Body of pancreas (tissue), 4 donors: Measurements from ENCODE around the gene M1AP. TPM values are rescaled to one million over a fixed set of nuclear protein-coding genes. Genes with fewer than 3 reads are reported as not detected.

Source experiments
- ATAC-seq: fragments of 150-250 bp; one replicate; pipeline ENCODE4 v1.9.1; 2016
- DNase-seq, 4 donors: peaks; one replicate each; pipeline ENCODE4 v3.0.0-alpha.2; 2019
- H3K27ac ChIP-seq, 4 donors: fragments of 200-600 bp; sonication (generic); 1 replicate in 3 of 4; 2 replicates in 1 of 4; pipeline versions ENCODE4 v1.5.1 to v1.6.1; 2016 to 2019; ENCODE audit warnings: mild to moderate bottlenecking in 1 of 4, mixed read lengths in 1 of 4, moderate library complexity in 1 of 4
- H3K27me3 ChIP-seq, 2 donors: fragments of 200-600 bp; sonication (generic); one replicate each; pipeline ENCODE4 v1.6.0; 2016; ENCODE audit warnings: mild to moderate bottlenecking in 1 of 2
- H3K36me3 ChIP-seq, 2 donors: fragments of 200-600 bp; sonication (generic); replicated peaks in 1 of 2; 2 replicates each; pipeline ENCODE4 v1.5.1; 2016; ENCODE audit warnings: low read depth in 2 of 2; ENCODE audit not compliant: insufficient read depth in 1 of 2
- H3K4me1 ChIP-seq: fragments of 200-600 bp; sonication (generic); one replicate; pipeline ENCODE4 v1.6.0; 2016
- H3K4me3 ChIP-seq, 2 donors: fragments of 200-600 bp; sonication (generic); 1 replicate in 1 of 2; 2 replicates in 1 of 2; pipeline ENCODE4 v1.5.1; 2016 to 2019
- H3K9me3 ChIP-seq, 3 donors: fragments of 200-600 bp; sonication (generic); 1 replicate in 2 of 3; 2 replicates in 1 of 3; pipeline ENCODE4 v1.5.1; 2016
- POLR2A ChIP-seq, 3 donors: fragments of 450-650 bp; IDR thresholded peaks; one replicate each; pipeline ENCODE4 v1.6.1; 2016; ENCODE audit warnings: antibody characterized with exemption in 3 of 3, mild to moderate bottlenecking in 2 of 3
- WGBS, 2 donors: methylation state at CpG; one replicate each; pipeline ENCODE4 v1.1.5; 2017; 5-methylcytosine and 5-hydroxymethylcytosine counted together
- intact Hi-C: fragments of 100-400 bp; cut with DNase I; formaldehyde crosslinking; loops from one replicate; pipeline ENCODE4 v1.15.1; 2023
- total RNA-seq, 2 donors: library from RNA; depleted of rRNA; stranded (reverse); fragments of >200 nt; gene quantifications; one replicate each; pipeline ENCODE4 v1.1.0, GENCODE V29; 2016
- TF ChIP-seq, protein P1 (sequence below), 7 experiments: fragments of 450-650 bp in 4 of 7; fragments of 200-600 bp in 3 of 7; sonication (generic) in 3 of 7; IDR thresholded peaks; one replicate each; pipeline ENCODE4 v1.5.1; 2016 to 2019; ENCODE audit warnings: antibody characterized with exemption in 7 of 7

Gene M1AP
- total RNA-seq, 2 donors from 2014 or later = not detected

GRCh38 chr2:74619651-74620297, 28.4 kb downstream of the M1AP start:
- H3K27me3 ChIP-seq = no peaks in the 10 kb centered on the region
- no peaks in the 10 kb centered on the region for H3K36me3 ChIP-seq
- TF ChIP-seq, protein P1, sequence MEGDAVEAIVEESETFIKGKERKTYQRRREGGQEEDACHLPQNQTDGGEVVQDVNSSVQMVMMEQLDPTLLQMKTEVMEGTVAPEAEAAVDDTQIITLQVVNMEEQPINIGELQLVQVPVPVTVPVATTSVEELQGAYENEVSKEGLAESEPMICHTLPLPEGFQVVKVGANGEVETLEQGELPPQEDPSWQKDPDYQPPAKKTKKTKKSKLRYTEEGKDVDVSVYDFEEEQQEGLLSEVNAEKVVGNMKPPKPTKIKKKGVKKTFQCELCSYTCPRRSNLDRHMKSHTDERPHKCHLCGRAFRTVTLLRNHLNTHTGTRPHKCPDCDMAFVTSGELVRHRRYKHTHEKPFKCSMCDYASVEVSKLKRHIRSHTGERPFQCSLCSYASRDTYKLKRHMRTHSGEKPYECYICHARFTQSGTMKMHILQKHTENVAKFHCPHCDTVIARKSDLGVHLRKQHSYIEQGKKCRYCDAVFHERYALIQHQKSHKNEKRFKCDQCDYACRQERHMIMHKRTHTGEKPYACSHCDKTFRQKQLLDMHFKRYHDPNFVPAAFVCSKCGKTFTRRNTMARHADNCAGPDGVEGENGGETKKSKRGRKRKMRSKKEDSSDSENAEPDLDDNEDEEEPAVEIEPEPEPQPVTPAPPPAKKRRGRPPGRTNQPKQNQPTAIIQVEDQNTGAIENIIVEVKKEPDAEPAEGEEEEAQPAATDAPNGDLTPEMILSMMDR (IDR thresholded peaks at IDR 0.05) = no peak
- TF ChIP-seq POLR2A (IDR thresholded peaks at IDR 0.05) = no peak
- H3K9me3 ChIP-seq = no peaks in the 10 kb centered on the region
- 65 to 76% methylated on average over 5 of the region's 5 CpGs for WGBS, 2 donors
- H3K4me1 ChIP-seq = no peaks in the 10 kb centered on the region
- no peak for ATAC-seq
- DNase-seq = no peak
- intact Hi-C loops = no loop called here
- H3K27ac ChIP-seq = no peak overlapping the region
- H3K4me3 ChIP-seq = no peak overlapping the region

- intact Hi-C loops = no loop called here
- ATAC-seq (no peak), DNase-seq (no peak)
- Histone ChIP-seq H3K4me3 (no peak overlapping the region), H3K27me3 (no peaks in the 10 kb centered on the region), H3K9me3 (no peaks in the 10 kb centered on the region), H3K36me3 (no peaks in the 10 kb centered on the region), H3K4me1 (no peaks in the 10 kb centered on the region), H3K27ac (no peak overlapping the region)
- 72 to 74% methylated on average over 6 of the region's 6 CpGs for WGBS, 2 donors
- TF ChIP-seq POLR2A (IDR thresholded peaks at IDR 0.05) = no peak
- TF ChIP-seq, protein P1 (IDR thresholded peaks at IDR 0.05) = no peak
Observed at GRCh38 chr2:74618410-74619083, 29.6 kb downstream of the M1AP start.

GRCh38 chr2:74617122-74617521, 31.0 kb downstream of the M1AP start:
- H3K4me3 ChIP-seq = no peak overlapping the region
- DNase-seq = no peak
- intact Hi-C loops = no loop called here
- H3K36me3 ChIP-seq = no peaks in the 10 kb centered on the region
- H3K4me1 ChIP-seq = no peaks in the 10 kb centered on the region
- 81 to 85% methylated on average over 3 of the region's 3 CpGs for WGBS, 2 donors
- H3K27me3 ChIP-seq = no peaks in the 10 kb centered on the region
- H3K27ac ChIP-seq = no peak overlapping the region
- H3K9me3 ChIP-seq = no peaks in the 10 kb centered on the region
- ATAC-seq = no peak
- TF ChIP-seq POLR2A (IDR thresholded peaks at IDR 0.05) = no peak

DNA sequence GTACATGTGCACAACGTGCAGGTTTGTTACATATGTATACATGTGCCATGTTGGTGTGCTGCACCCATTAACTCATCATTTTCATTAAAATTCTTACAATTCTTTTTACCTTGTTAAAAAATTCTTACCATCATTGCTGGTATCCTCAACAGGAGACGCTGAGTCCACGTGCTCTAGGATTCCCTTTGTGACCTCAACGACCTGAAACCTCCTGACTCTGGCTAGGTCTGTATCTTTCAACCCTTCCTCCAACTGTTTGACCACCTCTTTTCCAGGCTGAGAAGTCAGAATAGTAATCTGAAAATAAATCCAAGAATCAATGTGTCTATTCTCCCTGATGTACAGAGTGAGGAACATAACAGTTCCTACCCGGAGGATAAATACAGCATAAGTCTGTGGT, 41.2 kb downstream of the M1AP start:
- 52 to 53% methylated on average over 5 of the region's 5 CpGs for WGBS, 2 donors
- H3K9me3 ChIP-seq = no peaks in the 10 kb centered on the region
- H3K36me3 ChIP-seq = no peaks in the 10 kb centered on the region
- DNase-seq = no peak
- no peaks in the 10 kb centered on the region for H3K4me1 ChIP-seq
- no peak overlapping the region for H3K27ac ChIP-seq
- intact Hi-C loops = no loop called here
- H3K27me3 ChIP-seq = no peaks in the 10 kb centered on the region
- H3K4me3 ChIP-seq = no peak overlapping the region
- no peak for ATAC-seq
- TF ChIP-seq, protein P1 (IDR thresholded peaks at IDR 0.05) = no peak
- TF ChIP-seq POLR2A (IDR thresholded peaks at IDR 0.05) = no peak

DNA sequence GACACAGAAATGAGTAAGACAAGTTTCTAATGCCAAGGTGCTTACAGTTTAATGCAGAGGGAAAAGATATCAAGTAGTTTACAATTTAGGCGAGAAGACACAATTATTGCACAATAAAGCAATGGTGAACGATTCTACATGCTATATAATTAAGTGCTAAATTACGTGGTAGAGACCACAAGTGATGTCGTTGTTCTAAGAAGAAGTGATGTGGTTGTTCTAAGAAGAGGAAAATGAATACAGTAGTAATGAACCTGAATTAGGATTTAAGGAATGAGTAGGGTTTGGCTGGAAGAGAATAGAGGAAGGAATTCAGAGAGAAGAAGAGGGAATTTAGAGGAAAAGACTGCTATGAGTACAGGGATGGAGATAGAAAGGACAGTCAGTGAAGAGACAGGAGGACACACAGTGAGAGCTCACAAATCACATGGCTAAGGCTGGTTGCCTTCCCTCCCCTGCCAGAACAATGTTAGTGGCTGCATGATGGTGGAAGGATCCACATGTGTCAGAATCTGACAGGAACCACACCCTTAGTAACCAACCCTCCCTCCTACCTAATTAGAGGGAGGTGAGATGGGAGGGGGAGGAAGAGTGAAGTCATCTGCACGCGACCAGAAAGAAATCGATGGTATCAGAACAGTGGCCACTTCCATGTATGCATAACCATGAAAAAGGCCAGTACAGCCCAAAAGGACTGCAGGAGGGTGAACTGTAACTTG, 44.7 kb downstream of the M1AP start:
- Histone ChIP-seq H3K4me3 (no peak overlapping the region), H3K27ac (no peak overlapping the region), H3K36me3 (no peaks in the 10 kb centered on the region), H3K9me3 (no peaks in the 10 kb centered on the region), H3K4me1 (no peaks in the 10 kb centered on the region), H3K27me3 (no peaks in the 10 kb centered on the region)
- ATAC-seq (no peak), DNase-seq (no peak)
- WGBS, 2 donors = 49 to 65% methylated on average over 7 of the region's 7 CpGs
- intact Hi-C loops = no loop called here
- TF ChIP-seq, protein P1 (IDR thresholded peaks at IDR 0.05) = no peak
- TF ChIP-seq POLR2A (IDR thresholded peaks at IDR 0.05) = no peak
